ENCODE measurements around the gene DPP7.

Gene DPP7

DNA sequence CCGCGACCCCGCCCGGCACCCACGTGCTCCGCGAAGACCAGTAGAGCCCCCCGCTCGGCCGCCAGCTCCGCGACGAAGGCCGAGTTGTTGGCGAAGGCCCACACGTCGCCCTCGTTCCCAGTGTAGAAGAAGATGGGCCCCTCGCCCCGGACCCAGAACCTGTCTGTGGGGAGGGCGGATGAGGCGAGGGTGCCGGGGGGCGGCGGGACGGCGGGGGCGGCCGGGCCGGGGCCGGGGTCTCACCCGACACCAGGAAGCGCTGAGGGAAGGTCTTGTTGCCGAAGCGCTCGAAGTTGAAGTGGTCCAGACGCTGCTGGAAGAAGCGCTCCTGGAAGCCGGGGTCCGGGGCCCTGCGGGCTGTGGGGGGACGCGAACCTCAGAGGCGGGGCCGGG, 317 bp downstream of the DPP7 start:
- peak overlapping the region; percentile 42 for H3K4me3 ChIP-seq (ENCODE audit: control insufficient read depth, low read depth, low read length)
- TF ChIP-seq, protein P1, sequence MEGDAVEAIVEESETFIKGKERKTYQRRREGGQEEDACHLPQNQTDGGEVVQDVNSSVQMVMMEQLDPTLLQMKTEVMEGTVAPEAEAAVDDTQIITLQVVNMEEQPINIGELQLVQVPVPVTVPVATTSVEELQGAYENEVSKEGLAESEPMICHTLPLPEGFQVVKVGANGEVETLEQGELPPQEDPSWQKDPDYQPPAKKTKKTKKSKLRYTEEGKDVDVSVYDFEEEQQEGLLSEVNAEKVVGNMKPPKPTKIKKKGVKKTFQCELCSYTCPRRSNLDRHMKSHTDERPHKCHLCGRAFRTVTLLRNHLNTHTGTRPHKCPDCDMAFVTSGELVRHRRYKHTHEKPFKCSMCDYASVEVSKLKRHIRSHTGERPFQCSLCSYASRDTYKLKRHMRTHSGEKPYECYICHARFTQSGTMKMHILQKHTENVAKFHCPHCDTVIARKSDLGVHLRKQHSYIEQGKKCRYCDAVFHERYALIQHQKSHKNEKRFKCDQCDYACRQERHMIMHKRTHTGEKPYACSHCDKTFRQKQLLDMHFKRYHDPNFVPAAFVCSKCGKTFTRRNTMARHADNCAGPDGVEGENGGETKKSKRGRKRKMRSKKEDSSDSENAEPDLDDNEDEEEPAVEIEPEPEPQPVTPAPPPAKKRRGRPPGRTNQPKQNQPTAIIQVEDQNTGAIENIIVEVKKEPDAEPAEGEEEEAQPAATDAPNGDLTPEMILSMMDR (IDR thresholded peaks at IDR 0.05; ENCODE audit: control insufficient read depth, insufficient read depth, low read depth, low read length, missing control alignments), result no peak

DNA sequence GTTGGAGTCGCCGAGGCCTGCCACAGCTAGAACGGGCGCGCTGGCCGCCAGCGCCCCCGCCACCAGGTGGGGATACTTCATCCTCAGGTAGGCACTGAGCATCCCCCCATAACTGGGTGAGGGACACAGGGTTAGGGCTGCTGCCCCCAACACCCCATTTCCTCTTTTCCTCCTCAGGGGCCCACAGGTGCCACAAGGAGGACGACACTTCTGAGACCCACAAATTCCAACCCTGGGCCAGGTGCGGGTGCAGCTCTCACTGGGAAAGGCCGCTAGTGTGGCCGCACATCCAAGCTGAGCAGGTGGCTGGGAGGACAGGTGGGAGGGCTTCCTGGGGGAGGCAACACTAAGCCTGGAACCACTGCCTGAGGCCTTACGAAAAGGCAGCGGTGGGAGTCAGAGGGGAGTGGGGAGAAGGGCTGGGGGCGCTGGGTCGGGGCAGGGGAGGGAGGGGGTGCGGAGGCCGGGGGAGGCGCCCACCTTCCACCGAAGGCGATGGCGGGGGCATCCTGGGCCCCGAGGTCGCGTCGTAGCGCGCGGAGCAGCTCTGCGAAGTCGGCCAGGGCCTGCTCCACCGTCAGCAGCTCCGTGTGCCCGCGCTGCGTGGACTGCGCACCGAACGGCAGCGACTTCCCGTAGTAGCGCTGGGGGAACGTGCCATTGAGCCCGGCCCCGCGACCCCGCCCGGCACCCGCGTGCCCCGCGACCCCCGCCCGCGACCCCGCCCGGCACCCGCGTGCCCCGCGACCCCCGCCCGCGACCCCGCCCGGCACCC, 961 bp downstream of the DPP7 start:
- H3K4me3 ChIP-seq (ENCODE audit: control insufficient read depth, low read depth, low read length), result peak overlapping the region; percentile 10
- DNase-seq (ENCODE audit: low read depth), result no peak
- TF ChIP-seq, protein P1 (IDR thresholded peaks at IDR 0.05; ENCODE audit: control insufficient read depth, insufficient read depth, low read depth, low read length, missing control alignments), result no peak

More for the DNA sequence above, 317 bp downstream of the DPP7 start:
- no peak for DNase-seq (ENCODE audit: low read depth)

DNA sequence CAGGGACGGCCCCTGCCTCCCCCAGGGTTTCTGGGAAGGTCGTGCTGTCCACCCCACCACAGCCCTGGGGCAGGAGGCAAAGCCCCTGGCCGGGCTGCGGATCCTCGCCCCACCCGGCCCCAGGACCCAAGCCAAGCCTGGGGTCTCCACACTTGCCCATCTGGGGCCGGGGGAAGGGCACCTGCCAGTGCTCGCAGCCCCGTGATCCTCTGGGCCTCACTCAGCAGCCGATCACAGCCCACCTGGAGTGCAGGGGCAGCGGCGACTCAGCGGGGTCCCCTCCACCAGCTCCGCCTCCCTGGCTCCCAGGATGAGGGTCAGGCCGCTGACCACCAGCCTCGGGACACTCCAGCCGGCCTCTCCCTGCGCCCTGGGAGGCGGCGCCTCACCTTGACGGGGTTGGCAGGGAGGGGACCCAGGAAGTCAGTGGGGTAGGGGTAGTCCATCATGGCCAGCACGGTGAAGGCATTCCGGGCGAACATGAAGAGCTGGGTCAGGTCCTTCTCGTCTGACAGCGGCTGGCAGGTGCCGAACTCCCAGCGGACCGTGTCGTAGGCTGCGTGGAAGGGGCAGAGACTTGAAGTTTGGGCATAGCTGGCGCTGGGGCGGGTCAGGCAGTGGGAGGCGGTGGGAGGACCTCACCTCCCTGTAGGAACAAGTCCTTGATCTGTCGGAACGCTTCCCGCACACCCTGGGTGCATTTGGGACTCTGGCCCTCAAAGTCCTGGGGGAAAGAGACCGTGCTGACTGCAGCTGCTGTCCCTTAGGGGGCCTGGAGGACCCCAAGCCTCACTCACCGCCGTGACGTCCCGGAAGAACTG, 1.8 kb downstream of the DPP7 start:
- no peak overlapping the region for H3K4me3 ChIP-seq (ENCODE audit: control insufficient read depth, low read depth, low read length)
- TF ChIP-seq, protein P1 (IDR thresholded peaks at IDR 0.05; ENCODE audit: control insufficient read depth, insufficient read depth, low read depth, low read length, missing control alignments), result no peak
- DNase-seq (ENCODE audit: low read depth), result no peak

DNA sequence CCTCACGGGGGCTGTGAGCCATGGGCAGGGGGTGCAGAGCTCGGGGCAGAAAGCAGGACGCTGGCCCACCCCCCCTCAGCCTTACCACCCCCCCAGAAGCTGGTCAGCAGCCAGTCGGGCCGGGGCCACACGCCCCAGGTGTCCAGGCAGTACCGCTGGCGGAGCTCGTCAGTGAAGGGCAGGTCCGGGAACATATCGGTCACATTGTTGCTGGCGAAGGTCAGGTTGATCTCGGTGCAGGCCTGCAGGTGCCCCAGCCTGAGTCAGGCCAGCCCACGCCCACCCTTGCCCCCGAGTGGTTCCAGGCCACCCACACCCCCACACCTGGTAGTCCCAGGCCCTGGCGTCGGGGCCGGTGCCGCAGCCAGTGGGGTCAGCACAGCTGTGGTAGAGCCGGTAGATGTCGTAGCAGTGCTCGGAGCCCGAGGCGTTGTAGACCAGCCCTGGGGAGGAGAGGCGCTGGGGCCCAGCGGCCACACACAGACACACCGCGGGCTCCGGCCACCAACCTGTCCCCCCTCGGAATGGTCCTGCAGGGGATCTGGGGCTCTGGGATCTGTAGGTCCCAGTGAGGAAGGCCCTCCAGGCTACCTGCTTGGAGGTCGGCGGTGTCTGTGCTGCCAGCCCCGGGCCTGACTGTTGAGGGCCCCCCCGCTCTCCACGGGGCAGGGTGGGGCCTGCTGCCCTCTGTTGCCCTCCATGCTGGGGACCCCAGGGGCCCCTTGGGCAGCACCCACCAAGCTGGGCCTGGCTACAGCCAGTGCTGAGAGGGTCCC, 2.6 kb downstream of the DPP7 start:
- TF ChIP-seq, protein P1 (IDR thresholded peaks at IDR 0.05; ENCODE audit: control insufficient read depth, insufficient read depth, low read depth, low read length, missing control alignments), result no peak
- H3K4me3 ChIP-seq (ENCODE audit: control insufficient read depth, low read depth, low read length), result no peak overlapping the region
- no peak for DNase-seq (ENCODE audit: low read depth)

DNA sequence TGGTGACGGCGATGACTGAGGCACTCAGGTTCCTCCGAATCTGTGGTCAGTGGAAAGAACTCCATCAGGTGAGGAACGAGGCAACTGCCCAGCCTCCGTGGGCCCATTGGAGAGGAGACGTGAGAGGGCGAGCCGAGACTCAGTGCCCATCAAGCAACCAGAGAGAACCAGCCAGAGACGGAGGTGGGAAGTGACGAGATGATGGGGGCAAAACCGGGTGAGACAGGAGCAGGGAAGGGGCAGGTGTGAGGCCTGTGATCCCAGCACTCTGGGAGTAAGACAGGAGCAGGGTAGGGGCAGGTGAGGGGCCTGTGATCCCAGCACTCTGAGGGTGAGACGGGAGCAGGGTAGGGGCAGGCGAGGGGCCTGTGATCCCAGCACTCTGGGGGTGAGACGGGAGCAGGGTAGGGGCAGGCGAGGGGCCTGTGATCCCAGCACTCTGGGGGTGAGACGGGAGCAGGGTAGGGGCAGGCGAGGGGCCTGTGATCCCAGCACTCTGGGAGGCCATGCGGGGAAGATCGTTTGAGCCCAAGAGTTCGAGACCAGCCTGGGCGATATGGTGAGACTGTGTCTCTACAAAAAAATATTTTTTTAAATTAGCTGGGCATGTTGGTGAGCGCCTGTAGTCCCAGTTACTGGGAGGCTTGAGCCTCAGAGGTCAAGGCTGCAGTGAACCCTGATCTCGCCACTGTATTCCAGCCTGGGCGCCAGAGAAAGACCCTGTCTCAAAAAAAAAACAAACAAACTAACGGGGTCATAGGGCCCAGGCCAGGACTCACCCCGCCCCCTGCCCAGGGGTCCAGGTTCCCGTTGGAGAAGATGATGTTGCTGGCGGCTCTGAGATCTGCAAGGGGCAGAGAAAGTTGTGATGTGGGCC, 3.4 kb downstream of the DPP7 start:
- TF ChIP-seq, protein P1 (IDR thresholded peaks at IDR 0.05; ENCODE audit: control insufficient read depth, insufficient read depth, low read depth, low read length, missing control alignments), result no peak
- DNase-seq (ENCODE audit: low read depth), result no peak
- no peak overlapping the region for H3K4me3 ChIP-seq (ENCODE audit: control insufficient read depth, low read depth, low read length)

Data from AG09309 (cell line).